NCI-H82 treated with DMSO at 0.1 percent for 48 hours (cell line): ENCODE measurements around the gene BRINP3.

Experiments
- DNase-seq: peaks from one replicate; lab custom pipeline; 2025; ENCODE audit not compliant: unreplicated experiment; lab: John Stamatoyannopoulos, UW

The BRINP3 gene

DNA sequence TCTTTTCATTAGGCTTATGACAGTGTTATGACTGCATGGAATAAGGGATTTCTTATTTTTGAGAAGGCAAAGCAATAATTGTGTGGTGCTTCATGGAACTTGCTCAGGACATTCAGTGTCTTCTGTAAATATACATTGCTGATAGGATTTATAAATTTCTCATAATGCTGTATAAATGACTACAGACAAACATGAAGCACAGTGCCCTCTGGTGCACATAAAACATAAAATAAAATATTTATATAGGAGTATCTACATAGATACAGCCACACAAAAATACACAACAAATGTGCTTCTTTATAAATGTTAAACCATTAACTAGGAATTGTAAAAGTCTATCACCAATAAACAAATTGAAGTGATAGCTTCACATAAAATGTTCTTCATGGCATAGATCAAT lies 24.1 kb downstream of the BRINP3 start:
- no peak for DNase-seq

DNA sequence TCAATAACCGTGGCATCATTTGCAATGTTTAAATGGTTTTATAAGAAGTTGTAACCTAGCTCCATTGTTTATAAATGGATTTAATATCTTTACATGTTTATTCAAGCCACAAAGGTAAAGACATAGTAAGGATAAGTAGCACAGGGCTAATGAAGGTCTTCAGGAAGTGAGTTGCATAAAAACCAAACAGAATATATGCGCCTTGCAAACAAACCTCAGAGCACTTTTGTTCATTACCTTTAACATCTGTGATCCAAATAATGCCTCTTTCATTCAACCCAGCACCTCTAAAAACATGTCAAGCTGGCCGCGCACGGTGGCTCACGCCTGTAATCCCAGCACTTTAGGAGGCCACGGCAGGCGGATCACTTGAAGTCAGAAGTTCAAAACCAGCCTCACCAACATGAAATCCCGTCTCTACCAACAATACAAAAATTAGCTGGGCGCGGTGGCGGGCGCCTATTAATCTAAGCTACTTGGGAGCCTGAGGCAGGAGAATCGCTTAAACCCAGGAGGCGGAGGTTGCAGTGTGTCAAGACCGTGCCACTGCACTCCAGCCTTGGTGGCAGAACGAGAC lies 25.3 kb downstream of the BRINP3 start:
- DNase-seq, result no peak

DNA sequence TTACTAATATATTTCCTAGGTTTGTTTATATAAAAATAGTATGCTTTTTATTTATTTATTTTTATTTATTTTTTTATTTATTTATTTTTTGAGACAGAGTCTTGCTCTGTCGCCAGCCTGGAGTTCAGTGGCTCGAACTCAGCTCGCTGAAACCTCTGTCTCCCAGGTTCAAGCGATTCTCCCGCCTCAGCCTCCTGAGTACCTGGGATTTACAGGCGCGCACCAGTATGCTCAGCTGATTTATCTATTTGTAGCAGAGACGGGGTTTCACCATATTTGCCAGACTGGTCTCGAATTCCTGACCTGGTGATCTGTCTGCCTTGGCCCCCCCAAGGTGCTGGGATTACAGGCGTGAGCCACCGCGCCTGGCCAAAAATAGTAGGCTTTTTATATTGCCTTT lies 33.2 kb downstream of the BRINP3 start:
- no peak for DNase-seq

DNA sequence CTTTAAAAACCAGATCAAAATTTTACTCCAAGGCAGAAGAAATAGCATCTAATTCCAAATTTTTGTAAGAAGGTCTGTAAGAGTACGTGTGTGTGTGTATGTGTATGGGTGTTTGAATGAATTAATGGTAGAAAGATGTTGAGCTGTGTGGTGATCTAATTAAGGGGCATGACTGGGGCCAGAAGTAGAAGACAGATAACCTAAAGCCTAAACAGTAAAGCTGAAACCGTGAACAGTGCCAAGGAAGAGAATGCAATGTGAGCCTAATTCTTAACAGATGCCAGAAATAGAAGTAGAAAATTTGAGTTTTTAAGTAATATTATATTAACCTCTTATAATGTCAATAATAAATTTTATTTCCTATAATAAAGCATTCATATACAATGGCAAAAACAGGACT lies 38.2 kb downstream of the BRINP3 start:
- DNase-seq, result no peak

DNA sequence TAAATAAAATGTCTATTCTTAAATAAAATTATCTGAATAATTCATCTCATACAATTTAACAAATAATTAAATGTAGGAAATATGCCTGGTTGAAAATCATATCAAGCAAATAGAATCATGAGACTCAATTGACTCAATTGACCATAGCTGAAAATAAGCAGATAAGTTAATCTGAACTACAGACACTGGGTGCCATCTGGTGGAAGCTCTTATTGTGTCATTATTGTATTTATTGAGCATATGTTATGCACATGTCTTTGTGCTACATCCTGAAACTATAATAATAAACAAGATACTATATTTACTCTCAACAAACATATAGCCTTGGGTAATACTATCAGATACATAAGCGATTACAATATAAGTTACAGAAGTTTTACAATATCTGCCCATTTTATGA lies 41.0 kb downstream of the BRINP3 start:
- peak; percentile 21 for DNase-seq

DNA sequence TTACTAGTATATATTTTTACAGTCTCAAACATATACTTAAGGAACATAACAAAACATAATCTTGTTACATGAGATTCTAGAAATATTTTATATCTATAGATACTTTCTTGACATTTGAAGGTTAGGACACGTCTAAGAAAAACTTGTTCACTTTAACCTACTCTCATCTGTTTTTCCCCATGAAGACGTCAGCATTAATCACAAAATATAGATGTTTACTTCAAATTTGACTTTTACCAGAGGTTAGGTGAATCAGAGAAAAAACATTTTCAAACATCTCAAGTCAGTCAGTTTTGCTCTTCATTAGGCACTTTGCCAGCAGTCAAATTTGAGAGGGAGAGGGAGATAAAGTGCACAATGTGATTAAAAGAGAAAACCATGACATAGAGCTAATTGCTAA lies 47.7 kb downstream of the BRINP3 start:
- DNase-seq, result no peak

DNA sequence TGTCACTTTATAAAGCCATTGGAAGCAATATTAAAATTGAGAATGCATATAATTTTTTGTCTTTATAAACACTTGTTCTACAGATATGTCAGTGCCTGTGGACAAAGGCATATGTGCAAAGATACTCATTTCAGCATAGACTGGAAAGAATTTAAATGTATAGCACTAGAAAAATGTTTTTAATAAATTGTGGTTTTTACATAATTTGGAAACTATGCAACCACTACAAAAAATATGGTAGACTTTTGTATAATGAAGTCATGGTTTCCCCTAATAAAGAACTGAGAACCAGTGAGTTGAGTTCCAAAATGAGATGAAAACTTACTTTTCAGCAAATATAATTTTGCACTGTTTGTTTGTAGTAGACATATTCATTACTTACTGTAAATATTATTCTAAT lies 48.5 kb downstream of the BRINP3 start:
- DNase-seq, result no peak

DNA sequence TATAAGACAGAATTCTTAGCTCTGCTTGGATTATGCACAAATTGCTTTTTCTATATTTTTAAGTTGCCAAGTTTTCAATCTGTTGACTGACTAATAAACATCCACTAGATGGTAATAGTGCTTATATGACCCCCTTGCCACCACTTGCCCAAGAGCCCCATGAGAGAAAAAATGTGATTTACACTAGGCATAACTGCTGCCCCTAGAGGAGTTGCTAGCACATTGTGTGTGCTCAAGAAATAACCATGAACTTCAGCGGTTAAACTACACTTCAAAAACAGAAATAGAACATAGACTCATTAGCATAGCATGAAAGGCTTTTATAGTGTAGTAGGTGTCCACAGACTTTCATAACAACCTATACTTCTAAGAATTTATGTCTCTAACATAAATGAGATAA lies 61.4 kb downstream of the BRINP3 start:
- DNase-seq, result peak; percentile 48

DNA sequence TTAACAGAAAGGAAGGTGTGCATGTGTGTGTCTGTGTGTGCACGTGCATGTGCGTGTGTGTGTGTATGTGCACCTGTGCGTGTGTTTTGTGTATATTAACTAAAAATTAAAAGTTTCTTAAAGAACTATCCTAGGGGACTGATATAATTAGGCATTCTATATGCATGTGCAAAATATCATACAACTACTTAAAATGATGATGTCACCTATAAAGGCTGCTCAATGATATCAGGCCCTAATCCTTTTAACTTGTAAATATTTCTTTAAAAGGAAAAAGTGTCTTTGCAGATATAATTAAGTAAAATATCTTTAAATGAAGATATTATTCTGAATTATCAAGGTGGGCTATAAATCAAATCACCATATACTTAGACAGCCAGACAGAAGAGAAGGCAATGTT lies 64.5 kb downstream of the BRINP3 start:
- DNase-seq, result no peak

DNA sequence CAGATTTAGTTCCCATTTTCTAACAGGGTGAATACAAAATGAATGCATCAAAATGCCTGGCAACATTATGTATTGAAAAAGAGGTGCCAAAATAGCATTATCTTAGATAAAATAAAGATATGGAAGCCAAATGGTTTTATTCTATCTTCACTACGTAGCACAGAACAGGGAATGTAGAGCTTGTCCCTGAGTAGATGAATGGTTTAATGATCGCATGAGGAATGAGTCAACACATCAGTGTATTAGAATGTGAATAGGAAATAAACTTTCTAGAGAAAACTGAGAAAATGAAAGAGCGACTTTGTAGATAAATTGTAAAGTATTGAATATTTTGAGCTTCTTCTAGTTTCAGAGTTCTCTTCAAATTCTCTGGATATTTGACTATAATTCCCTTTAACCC lies 74.3 kb downstream of the BRINP3 start:
- no peak for DNase-seq

DNA sequence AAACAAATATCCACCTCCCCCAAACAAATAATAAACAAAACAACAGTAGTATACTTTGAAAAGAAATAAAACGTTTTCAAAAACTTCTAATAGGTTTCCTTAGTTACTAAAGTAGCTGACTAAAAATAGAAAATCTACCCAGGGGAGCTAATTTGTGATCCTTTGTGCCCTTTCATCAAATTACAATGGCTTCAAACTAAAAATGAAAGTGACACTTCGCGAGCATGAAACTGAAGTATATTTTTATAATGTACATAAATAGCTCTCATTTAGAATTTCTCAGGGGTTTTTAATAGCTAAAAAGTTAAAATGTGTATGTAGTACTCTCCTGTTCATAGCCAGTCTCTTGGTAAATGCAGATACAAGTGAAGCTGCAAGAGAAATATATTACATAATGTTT lies 78.4 kb downstream of the BRINP3 start:
- DNase-seq, result no peak

DNA sequence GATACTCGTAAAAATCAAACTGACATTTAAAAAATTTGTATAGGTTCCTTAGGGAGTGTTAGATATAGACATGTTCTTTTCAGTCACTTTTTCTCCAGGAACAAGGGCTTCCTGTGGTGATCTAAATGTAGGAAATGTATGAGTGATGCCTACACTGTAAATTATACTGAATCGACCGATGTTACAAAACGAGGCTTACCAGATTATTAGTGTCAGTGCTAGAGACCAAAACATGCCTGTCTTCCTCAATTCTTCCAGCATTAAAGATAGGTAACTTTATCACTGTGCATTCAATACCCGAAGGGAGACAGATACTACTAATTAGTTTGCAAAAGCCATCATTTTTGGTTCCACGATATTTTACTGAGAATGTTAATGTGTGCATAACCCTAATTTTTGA lies 86.1 kb downstream of the BRINP3 start:
- DNase-seq, result no peak

DNA sequence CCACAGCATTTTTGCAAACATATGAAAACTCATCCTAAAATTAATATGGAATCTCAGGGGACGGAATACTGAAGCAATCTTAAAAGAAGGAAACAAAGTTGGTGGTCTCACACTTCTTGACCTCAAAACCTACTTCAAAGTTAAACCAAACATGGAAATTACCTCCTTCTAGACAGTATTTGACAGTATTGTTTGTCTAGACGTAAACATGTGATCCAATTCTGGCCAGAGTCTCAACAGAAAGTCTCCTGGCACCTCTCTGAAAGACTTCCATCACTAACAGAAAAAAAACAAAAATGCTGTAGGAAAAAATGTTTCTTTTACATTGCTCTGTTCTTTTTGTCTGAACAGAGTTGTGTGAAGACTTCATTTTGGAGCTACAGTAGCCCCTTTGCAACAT lies 99.7 kb downstream of the BRINP3 start:
- DNase-seq, result no peak

DNA sequence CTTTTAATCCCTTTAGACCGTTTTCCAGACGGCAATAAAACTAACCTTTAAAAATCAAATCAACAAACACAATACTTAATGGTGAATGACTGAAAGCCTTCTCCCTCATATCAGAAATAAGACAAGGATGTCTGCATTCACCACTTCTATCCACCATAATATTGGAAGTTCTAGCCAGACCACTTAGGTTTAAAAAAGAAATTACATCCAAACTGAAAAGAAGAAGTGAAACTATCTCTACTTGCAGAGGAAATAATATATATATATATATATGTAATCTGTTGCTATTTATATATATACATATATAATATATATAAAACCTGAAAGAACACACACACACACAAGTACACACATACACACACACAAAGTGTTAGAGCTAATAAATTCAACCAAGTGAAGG lies 100.4 kb downstream of the BRINP3 start:
- no peak for DNase-seq

DNA sequence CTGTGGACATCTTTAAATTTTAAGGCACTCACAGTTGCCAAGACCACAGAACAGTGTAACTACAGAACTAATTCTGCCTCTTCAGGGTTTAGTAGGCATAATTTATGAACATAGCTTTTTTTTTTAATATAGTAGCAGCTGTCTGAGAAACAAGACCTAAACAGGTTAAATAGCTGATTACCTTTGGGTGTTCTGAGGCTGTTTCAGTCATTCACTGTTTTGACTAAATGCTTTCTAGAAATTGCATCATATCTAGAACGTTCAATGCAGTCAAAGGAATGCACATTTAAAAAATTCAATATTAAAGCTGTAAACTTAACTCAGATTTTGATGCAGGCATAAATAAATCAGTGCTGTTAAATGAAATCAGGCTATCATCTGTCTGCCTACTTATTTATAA lies 101.6 kb downstream of the BRINP3 start:
- no peak for DNase-seq

DNA sequence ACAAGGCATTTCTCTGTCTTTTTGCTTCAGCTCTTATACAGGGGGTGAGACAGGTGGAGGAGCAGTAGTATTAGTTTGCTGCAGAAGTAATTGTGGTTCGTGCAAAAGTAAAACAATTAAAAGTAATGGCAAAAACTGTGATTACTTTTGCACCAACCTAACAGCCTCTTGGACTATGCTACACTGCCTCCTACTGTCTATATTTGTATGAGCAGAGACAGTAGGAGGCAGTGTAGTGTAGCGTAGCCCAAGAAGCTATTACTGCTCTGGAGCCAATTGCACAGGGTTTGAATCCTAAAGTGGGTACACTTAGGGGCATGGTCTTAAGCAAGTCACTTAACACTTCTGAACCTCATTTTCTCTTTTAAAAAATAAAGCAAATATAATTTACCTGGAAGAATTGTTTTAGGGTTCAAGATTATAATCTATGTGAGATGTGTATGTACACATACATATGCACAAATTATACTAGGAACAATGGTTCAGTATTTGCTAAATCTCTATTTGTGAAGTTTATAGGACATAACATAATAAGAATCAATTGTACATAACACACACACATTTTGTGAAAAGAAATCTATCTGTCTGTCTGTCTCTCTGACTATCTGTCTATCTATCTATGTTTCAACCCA lies 103.8 kb downstream of the BRINP3 start:
- DNase-seq, result peak; percentile 23

DNA sequence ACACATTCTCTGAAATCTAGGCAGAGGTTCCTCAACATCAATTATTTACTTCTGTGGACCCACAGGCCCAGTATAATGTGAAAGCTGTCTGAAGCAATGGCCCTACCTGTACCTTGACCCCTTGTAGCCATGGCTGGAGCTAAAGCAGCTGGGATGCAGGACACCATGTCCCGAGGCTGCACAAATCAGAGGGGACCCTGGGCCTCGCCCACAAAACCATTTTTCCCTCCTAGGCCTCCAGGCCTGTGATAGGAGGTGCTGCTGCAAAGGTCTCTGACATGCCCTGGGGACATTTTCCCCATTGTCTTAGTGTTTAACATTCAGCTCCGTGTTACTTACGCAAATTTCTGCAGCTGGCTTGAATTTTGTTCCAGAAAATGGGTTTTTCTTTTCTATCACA lies 110.5 kb downstream of the BRINP3 start:
- DNase-seq, result no peak

DNA sequence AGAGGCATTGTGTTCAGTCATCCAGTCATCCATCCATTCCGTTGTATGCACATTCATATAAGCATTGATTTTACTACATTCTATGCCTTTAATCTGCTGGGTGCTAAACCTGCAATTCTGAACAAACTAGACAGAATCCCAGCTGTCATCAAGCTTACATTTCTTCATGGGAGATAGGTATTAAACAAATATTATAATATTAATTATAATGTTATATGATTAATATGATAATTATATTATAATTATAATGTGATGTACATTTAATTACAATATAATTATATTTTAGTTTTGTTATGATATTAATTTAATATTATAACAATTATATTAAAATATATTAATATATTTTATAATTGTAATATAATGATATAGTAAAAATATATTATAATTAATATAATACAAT lies 112.4 kb downstream of the BRINP3 start:
- DNase-seq, result no peak

DNA sequence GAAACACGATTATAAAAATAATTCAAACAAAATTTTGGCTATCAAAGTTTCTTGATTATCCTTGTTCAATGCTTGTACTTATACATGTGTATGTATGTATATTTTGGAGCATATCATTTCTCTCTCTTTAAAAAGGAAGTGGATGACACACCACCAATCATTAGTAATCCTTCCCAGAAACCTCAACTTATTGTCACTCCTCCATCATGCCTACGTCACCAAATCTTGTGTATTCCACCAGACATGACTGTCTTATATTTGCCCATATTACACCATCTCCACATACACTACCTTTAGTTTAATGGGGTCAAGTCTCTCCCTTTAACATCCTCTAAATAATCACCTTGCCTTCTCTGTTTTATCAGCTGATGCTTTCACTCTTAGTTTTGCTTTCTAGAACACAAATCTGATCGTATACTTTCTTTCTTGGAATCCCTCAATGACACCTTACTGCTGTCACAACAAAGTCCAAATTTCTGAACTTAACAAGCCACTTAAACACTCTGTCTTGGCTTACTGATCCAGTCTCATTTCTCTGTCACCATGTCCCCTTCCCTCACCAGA lies 124.0 kb downstream of the BRINP3 start:
- no peak for DNase-seq

DNA sequence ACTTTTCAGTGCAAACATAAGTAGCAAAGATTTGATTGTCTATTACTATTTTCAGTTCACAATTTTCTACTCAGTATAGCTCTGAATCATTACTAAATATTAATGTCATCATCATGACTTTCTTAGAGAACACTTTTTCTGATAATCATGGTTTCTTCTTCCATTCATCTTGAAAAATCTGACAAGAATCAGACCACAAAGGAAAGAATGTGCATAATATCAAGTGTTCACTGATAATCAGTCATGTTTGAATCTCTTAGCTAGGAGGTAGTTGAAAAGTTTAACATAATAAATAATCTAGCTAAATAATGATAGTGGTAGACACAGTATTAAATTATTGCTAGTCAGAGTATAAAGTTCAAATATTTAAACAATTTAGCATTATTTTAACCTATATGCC lies 133.2 kb downstream of the BRINP3 start:
- DNase-seq, result no peak

DNA sequence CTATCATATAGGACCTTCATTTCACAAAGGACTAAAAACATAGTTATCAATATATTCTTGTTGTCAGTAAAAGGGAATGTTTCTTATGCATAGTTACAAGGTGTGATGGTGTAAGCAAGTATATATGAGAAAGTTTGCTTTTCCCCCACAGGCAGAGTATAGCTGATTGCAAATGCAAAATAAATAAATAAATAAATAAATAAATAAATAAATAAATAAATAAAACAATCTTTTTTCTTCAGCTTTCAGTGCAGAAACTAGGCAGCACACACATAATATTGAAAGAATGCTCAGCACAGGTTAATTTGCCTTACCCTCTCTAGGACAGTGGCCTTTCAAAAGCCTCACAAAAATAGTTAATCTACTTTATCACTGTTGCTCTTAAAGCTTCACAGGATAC lies 138.8 kb downstream of the BRINP3 start:
- DNase-seq, result no peak

DNA sequence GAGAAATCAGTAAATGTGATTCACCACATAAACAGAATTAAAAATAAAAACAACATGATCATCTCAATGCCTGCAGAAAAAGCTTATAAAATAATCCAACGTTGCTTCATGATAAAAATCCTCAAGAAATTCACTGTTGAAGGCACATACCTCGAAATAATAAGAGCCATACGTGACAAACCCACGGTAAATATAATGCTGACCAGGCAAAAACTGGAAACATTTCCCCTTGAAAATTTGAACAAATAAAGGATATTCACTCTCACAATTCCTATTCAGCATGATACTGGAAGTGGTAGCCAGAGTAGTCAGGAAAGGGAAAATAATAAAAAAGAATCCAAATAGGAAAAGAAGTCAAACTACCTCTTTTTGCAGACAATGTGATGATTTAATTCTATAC lies 148.8 kb downstream of the BRINP3 start:
- no peak for DNase-seq

DNA sequence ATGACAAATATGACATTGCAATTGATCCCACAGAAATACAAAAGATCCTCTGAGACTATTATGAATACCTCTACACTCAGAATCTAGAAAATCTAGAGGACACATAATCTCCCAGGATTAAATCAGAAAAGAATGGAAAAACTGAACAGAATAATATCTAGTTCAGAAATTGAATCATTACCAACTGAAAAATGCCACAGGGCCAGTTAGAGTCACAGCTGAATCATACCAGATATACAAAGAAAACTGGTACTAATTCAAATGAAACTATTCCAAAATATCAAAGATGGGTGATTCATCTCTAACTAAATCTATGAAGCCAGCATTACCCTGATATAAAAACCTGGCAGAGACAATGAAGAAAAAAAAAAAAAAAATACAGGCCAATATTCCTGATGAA lies 149.3 kb downstream of the BRINP3 start:
- DNase-seq, result no peak
